GM12878 (cell line): ENCODE results near the gene TIGD7. TPM values are rescaled to one million over a fixed set of nuclear protein-coding genes. Genes with fewer than 3 reads are reported as not detected.

Experiments used
- CTCF ChIP-seq, 3 experiments: IDR thresholded peaks in 2 of 3; conservative IDR thresholded peaks in 1 of 3; 2 replicates each; pipeline ENCODE4 v1.5.1; 2011; ENCODE audit warnings: low read depth in 3 of 3, low read length in 3 of 3, mild to moderate bottlenecking in 3 of 3, control low read depth in 2 of 3, moderate library complexity in 2 of 3, inconsistent platforms in 1 of 3, mixed read lengths in 1 of 3; ENCODE audit not compliant: control insufficient read depth in 2 of 3, insufficient read depth in 1 of 3; ENCODE audit errors: extremely low read depth in 1 of 3
- CUX1 ChIP-seq: IDR thresholded peaks from 2 replicates; pipeline ENCODE4 v1.6.1; 2012; ENCODE audit warnings: improper control_type of control experiment, low read depth, low read length; ENCODE audit not compliant: insufficient replicate concordance
- ETV6 ChIP-seq, 2 experiments: fragments of 450-650 bp in 1 of 2; IDR thresholded peaks in 1 of 2; conservative IDR thresholded peaks in 1 of 2; 2 replicates each; pipeline ENCODE4 v1.6.1; 2014; ENCODE audit warnings: antibody characterized with exemption in 1 of 2, borderline replicate concordance in 1 of 2, low read depth in 1 of 2, mild to moderate bottlenecking in 1 of 2, moderate library complexity in 1 of 2
- FOXM1 ChIP-seq: IDR thresholded peaks from 2 replicates; pipeline ENCODE4 v1.6.1; 2012; ENCODE audit warnings: low read depth, mild to moderate bottlenecking, inconsistent platforms, low read length, moderate library complexity
- IKZF1 ChIP-seq: fragments of 450-650 bp; conservative IDR thresholded peaks from 2 replicates; pipeline ENCODE4 v1.6.1; 2017; ENCODE audit warnings: antibody characterized with exemption, mild to moderate bottlenecking
- IKZF2 ChIP-seq, 2 experiments: fragments of 450-650 bp; IDR thresholded peaks; 2 replicates each; pipeline ENCODE4 v1.6.1; 2017; ENCODE audit warnings: mild to moderate bottlenecking in 2 of 2, moderate library complexity in 2 of 2
- IRF3 ChIP-seq: fragments of 450-650 bp; IDR thresholded peaks from 2 replicates; pipeline ENCODE4 v1.6.1; 2014; ENCODE audit warnings: mild to moderate bottlenecking
- MTA3 ChIP-seq: IDR thresholded peaks from 2 replicates; pipeline ENCODE4 v1.6.1; 2012; ENCODE audit warnings: low read length, inconsistent platforms, borderline replicate concordance
- PKNOX1 ChIP-seq: fragments of 450-650 bp; IDR thresholded peaks from 2 replicates; pipeline ENCODE4 v1.6.1; 2016; ENCODE audit warnings: mild to moderate bottlenecking
- POLR2A ChIP-seq: IDR thresholded peaks from 2 replicates; pipeline ENCODE4 v1.6.1; 2011; ENCODE audit warnings: low read depth, mild to moderate bottlenecking, low read length
- POU2F2 ChIP-seq: IDR thresholded peaks from 3 replicates; pipeline ENCODE4 v1.6.1; 2011; ENCODE audit warnings: low read depth, mild to moderate bottlenecking, low read length, borderline replicate concordance
- RELB ChIP-seq: fragments of 450-650 bp; IDR thresholded peaks from 2 replicates; pipeline ENCODE4 v1.6.1; 2017; ENCODE audit warnings: low read depth, mild to moderate bottlenecking, moderate library complexity
- STAT3 ChIP-seq: IDR thresholded peaks from 2 replicates; pipeline ENCODE4 v1.6.1; 2011; ENCODE audit warnings: low read depth, low read length, improper control_type of control experiment
- USF2 ChIP-seq: IDR thresholded peaks from 2 replicates; pipeline ENCODE4 v1.6.1; 2011; ENCODE audit warnings: low read depth, low read length, improper control_type of control experiment, borderline replicate concordance
- ZNF622 ChIP-seq: fragments of 450-650 bp; IDR thresholded peaks from 2 replicates; pipeline ENCODE4 v1.6.1; 2017; ENCODE audit warnings: mild to moderate bottlenecking, inconsistent platforms
- polyA plus RNA-seq, 11 experiments: library from polyadenylated mRNA; depleted of rRNA in 4 of 11; unstranded in 6 of 11; stranded (reverse) in 5 of 11; fragments of >200 nt; fragmentation: Nextera tagmentation in 4 of 11; fragmentation: Illumina TruSeq in 1 of 11; extraction: Ambion mirVana in 4 of 11; extraction: Trizol in 1 of 11; gene quantifications; 1 replicate in 1 of 11; 2 replicates in 10 of 11; pipeline versions ENCODE4 v1.2.1 to v1.2.3, GENCODE V29; 2011 to 2016; ENCODE audit warnings: inconsistent platforms in 2 of 11, missing spikeins in 2 of 11, low read depth in 1 of 11
- total RNA-seq, 4 experiments: library from RNA; depleted of rRNA in 3 of 4; stranded (reverse); fragments of >200 nt in 3 of 4; fragmentation: Illumina TruSeq in 1 of 4; extraction: Trizol in 1 of 4; gene quantifications; 2 replicates each; pipeline versions ENCODE4 v1.2.1 to v1.2.3, GENCODE V29; 2013 to 2021

The TIGD7 gene
- total and polyA plus RNA-seq, 10 of the 15 experiments (the other 5 are each of a cell fraction or from before 2014, with no cell fraction given), result 0.37 to 3.8 (median 3.0) TPM

GRCh38 chr16:3305109-3306068, at the start of gene TIGD7, which contains the start of gene ZNF75A (continued):
- peak; percentile 75; the same call in 2 of the 3 replicates for TF ChIP-seq POU2F2
- no peak for TF ChIP-seq USF2
- no peak for TF ChIP-seq STAT3
- peak in 1 of 2 experiments; percentile 55; a peak in 1 of 4 replicates for TF ChIP-seq ETV6 (conservative IDR thresholded peaks at IDR 0.05 in 1 of 2, IDR thresholded peaks at IDR 0.05 in 1 of 2; ENCODE audit: borderline replicate concordance in 1 of 2, low read depth in 1 of 2)
- TF ChIP-seq POLR2A, result peak; percentile 97
- TF ChIP-seq MTA3, result peak; percentile 43; the same call in 1 of the 2 replicates
- peak in 2 of 3 experiments; percentile 2 to 10; a peak in 1 of 6 replicates for TF ChIP-seq CTCF (IDR thresholded peaks at IDR 0.05 in 2 of 3, conservative IDR thresholded peaks at IDR 0.05 in 1 of 3; ENCODE audit: control insufficient read depth in 2 of 3, extremely low read depth in 1 of 3, insufficient read depth in 1 of 3, low read depth in 3 of 3, low read length in 3 of 3)
- TF ChIP-seq PKNOX1, result peak; percentile 31; the same call in 1 of the 2 replicates
- 0 out of 2 replicates have a peak, but pooled peaks have one; percentile 16 for TF ChIP-seq IRF3
- TF ChIP-seq IKZF2 (IDR thresholded peaks at IDR 0.05), result peak in 1 of 2 experiments; percentile 20; a peak in 1 of 4 replicates
- TF ChIP-seq FOXM1, result no peak
- TF ChIP-seq ZNF622, result no peak
- peak; percentile 80; the same call in 1 of the 2 replicates for TF ChIP-seq RELB
- peak; percentile 89 for TF ChIP-seq IKZF1
- no peak for TF ChIP-seq CUX1
